GM12892 (cell line): Measurements from ENCODE around the gene UNC119.

Source experiments
- POLR2A ChIP-seq: IDR thresholded peaks from 2 replicates; pipeline ENCODE4 v1.6.1; 2011; ENCODE audit warnings: low read depth, low read length, control low read depth
- POLR2AphosphoS5 ChIP-seq: IDR thresholded peaks from 2 replicates; pipeline ENCODE4 v1.6.1; 2011; ENCODE audit warnings: low read depth, low read length, control low read depth
- TAF1 ChIP-seq: IDR thresholded peaks from 2 replicates; pipeline ENCODE4 v1.6.1; 2011; ENCODE audit warnings: low read depth, mild to moderate bottlenecking, control low read depth, low read length, borderline replicate concordance

DNA sequence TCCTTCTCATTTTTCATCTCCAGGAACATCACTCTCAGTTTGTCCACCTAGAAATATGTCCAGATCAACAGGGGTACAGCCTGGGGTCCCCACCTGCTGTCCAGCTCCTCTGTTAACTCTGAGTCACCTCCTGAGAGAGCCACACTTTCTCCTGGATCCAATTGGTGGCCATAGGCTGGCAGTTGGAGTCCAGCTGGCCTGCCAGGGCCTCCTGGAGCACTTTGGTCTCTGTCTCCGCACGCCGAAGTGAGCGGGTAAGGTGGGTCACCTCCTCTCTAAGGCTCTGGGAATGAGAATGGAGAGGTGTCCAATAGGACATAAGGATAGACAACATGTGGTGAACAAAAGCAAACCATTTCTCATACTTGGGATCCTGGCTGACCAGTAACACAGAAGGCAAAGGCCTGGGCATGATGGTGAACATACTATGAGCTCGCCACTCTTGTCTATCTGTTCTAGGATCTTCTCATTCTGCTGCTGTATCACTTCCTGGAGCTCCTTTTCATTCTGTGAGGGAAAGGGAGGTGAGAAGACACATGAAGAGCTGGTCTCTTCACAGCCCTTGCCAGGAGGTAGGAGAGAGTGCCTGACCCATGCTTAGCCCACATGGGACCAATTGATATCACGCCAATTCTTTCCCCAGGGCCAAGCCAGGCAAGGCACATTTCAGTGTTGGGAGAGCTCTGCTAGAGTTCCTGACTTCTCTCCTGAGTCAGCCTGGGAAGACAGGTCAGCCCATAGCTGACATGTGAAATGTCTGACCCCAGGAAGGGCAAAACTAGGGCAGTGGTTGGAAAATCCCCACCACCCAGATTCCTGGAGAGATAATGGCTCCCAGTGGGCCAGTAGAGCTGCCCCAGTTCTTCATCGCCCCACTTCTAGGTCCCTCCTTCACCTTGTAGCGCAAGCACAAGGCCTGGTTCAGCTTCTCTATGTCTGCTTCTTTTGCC lies 26.1 kb upstream of the UNC119 start:
- 0 out of 2 replicates have a peak, but pooled peaks have one; percentile 26 for TF ChIP-seq POLR2AphosphoS5
- no peak for TF ChIP-seq TAF1
- no peak for TF ChIP-seq POLR2A
